A549 treated with dexamethasone at 1 μM for 4 hours (cell line): ENCODE data around the gene MED10. TPM values are rescaled to one million over a fixed set of nuclear protein-coding genes. Genes with fewer than 3 reads are reported as not detected.

Experiments used
- total RNA-seq: library from RNA; stranded (reverse); fragments of 200-300 nt; extraction: Qiagen RNA extraction; gene quantifications from 5 replicates; pipeline ENCODE4 v1.2.3, GENCODE V29; 2022

MED10 gene
- total RNA-seq, result 66.6 to 87.7 TPM (median 70.4 TPM) in 5 replicates

GRCh38 chr5:6377905-6378765, at the start of gene MED10:
Gene MED10 (minus strand): TSS chr5:6378547. CDS start chr5:6378483, 64 bp downstream.

Other genes starting within 250 kb of the MED10 start
- gene UBE2QL1, start 70.3 kb upstream of the MED10 start, total RNA-seq, result 1.9 to 2.4 TPM (median 2.1 TPM) in 5 replicates